Measurements from ENCODE around the gene ZNF407.

Gene ZNF407

DNA sequence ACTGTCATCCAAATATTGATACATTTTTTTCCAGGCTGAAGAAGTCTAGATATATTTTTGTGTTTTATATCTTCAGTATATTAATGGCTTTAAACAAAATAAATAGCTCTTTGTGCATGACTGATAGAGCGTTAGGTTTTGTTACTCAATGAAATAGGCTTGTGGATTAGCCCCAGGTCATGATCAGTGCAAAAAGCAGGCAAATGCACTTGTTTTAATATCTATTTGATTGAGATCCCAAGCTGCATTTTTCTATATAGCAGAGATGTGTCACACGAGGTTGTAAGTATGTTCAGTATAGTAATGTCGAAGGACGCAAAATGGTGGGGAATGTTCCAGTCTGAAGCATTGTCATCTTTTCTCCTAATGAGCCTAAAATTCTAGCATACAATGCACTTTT is 198.5 kb downstream of the ZNF407 start:
- TF ChIP-seq SPI1 (IDR thresholded peaks at IDR 0.05; ENCODE audit: borderline replicate concordance, low read depth) (no peak), GABPA (IDR thresholded peaks at IDR 0.05; ENCODE audit: low read depth) (no peak), CTCF (IDR thresholded peaks at IDR 0.05; ENCODE audit: insufficient read depth, low read length) (no peak)
- TF ChIP-seq, protein P1, sequence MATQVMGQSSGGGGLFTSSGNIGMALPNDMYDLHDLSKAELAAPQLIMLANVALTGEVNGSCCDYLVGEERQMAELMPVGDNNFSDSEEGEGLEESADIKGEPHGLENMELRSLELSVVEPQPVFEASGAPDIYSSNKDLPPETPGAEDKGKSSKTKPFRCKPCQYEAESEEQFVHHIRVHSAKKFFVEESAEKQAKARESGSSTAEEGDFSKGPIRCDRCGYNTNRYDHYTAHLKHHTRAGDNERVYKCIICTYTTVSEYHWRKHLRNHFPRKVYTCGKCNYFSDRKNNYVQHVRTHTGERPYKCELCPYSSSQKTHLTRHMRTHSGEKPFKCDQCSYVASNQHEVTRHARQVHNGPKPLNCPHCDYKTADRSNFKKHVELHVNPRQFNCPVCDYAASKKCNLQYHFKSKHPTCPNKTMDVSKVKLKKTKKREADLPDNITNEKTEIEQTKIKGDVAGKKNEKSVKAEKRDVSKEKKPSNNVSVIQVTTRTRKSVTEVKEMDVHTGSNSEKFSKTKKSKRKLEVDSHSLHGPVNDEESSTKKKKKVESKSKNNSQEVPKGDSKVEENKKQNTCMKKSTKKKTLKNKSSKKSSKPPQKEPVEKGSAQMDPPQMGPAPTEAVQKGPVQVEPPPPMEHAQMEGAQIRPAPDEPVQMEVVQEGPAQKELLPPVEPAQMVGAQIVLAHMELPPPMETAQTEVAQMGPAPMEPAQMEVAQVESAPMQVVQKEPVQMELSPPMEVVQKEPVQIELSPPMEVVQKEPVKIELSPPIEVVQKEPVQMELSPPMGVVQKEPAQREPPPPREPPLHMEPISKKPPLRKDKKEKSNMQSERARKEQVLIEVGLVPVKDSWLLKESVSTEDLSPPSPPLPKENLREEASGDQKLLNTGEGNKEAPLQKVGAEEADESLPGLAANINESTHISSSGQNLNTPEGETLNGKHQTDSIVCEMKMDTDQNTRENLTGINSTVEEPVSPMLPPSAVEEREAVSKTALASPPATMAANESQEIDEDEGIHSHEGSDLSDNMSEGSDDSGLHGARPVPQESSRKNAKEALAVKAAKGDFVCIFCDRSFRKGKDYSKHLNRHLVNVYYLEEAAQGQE (IDR thresholded peaks at IDR 0.05; ENCODE audit: insufficient replicate concordance, low read depth), result no peak
- no peak overlapping the region for H3K4me3 ChIP-seq (replicated peaks; ENCODE audit: insufficient read depth, low read length)
- H3K27ac ChIP-seq (replicated peaks), result no peak overlapping the region
- no peaks in the 10 kb centered on the region for H3K27me3 ChIP-seq (ENCODE audit: insufficient read depth, poor library complexity, severe bottlenecking)
- no peak for DNase-seq (ENCODE audit: low read depth in 1 of 2, low spot score in 1 of 2)

GRCh38 chr18:74796841-74797576 is 199.3 kb downstream of the ZNF407 start:
- DNase-seq (ENCODE audit: low read depth in 1 of 2, low spot score in 1 of 2), result no peak
- no peak overlapping the region for H3K4me3 ChIP-seq (replicated peaks; ENCODE audit: insufficient read depth, low read length)

DNA sequence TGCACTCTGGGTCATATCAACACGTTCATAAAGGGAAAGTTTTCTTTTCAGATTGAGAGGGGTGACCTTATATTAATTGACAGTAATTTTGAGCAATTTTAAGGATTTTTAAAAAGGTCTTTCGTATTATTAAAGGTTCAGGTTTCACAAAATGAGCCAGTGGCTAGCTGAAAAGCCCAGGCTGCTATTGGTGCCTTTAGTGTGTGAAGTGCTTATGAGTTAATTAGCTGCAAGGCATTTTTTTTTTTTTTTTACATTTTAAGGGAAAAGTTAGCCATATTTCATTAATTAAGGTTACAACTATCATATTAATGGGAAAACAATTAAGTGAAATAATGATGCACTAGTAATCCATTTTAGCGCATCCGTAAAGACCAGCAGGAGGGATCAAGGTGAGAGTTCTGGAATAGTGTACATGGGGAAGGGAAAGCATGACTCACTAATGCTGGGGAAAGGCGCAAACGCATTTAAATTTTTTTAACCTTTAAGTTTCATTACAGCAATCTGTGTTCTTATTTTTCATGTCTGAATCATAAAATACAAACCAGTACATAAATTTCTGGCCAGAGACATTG is 200.0 kb downstream of the ZNF407 start:
- Histone ChIP-seq H3K27me3 (ENCODE audit: insufficient read depth, poor library complexity, severe bottlenecking) (no peaks in the 10 kb centered on the region), H3K4me3 (replicated peaks; ENCODE audit: insufficient read depth, low read length) (no peak overlapping the region), H3K27ac (replicated peaks) (no peak overlapping the region)
- no peak for DNase-seq (ENCODE audit: low read depth in 1 of 2, low spot score in 1 of 2)
- TF ChIP-seq, protein P1 (IDR thresholded peaks at IDR 0.05; ENCODE audit: insufficient replicate concordance, low read depth), result no peak
- TF ChIP-seq SPI1 (IDR thresholded peaks at IDR 0.05; ENCODE audit: borderline replicate concordance, low read depth) (no peak), CTCF (IDR thresholded peaks at IDR 0.05; ENCODE audit: insufficient read depth, low read length) (no peak), POLR2AphosphoS5 (IDR thresholded peaks at IDR 0.05; ENCODE audit: low read depth) (no peak), GABPA (IDR thresholded peaks at IDR 0.05; ENCODE audit: low read depth) (no peak)

More at GRCh38 chr18:74796841-74797576, 199.3 kb downstream of the ZNF407 start:
- Histone ChIP-seq H3K27me3 (ENCODE audit: insufficient read depth, poor library complexity, severe bottlenecking) (no peaks in the 10 kb centered on the region), H3K27ac (replicated peaks) (no peak overlapping the region)
- TF ChIP-seq CTCF (IDR thresholded peaks at IDR 0.05; ENCODE audit: insufficient read depth, low read length) (no peak), GABPA (IDR thresholded peaks at IDR 0.05; ENCODE audit: low read depth) (no peak), SPI1 (IDR thresholded peaks at IDR 0.05; ENCODE audit: borderline replicate concordance, low read depth) (no peak), POLR2AphosphoS5 (IDR thresholded peaks at IDR 0.05; ENCODE audit: low read depth) (no peak)
- TF ChIP-seq, protein P1 (IDR thresholded peaks at IDR 0.05; ENCODE audit: insufficient replicate concordance, low read depth), result no peak
